GM12878 (cell line): ENCODE data around the gene PHB1. TPM values are rescaled to one million over a fixed set of nuclear protein-coding genes. Genes with fewer than 3 reads are reported as not detected.

Source experiments
- ATAC-seq: fragments of 200-7000 bp; cut with Tn5 transposase; 3 replicates; pipeline ENCODE4 v1.9.1; 2020; ENCODE audit warnings: mild to moderate bottlenecking, moderate library complexity
- BruUV-seq: library from RNA; stranded (reverse); fragments of 400-500 nt; replicated peaks from 2 replicates; lab custom pipeline; 2021; lab: Mats Ljungman, UMichigan
- CTCF ChIA-PET: fragments of 300-600 bp; sonication (Branson Sonifier 250); formaldehyde crosslinking; extraction: SDS; loops from one replicate; lab custom pipeline; 2021; ENCODE audit warnings: inconsistent platforms; lab: Yijun Ruan, JAX
- POLR2A ChIA-PET: fragments of 350-600 bp; formaldehyde crosslinking; extraction: SDS; loops from one replicate; lab custom pipeline; 2021; ENCODE audit warnings: inconsistent platforms; lab: Charles Lee
- RAD21 ChIA-PET: fragments of 300-600 bp; sonication (Branson Sonifier 250); formaldehyde crosslinking; loops from one replicate; lab custom pipeline; 2023; ENCODE audit warnings: antibody characterized with exemption; ENCODE audit not compliant: unreplicated experiment; lab: Charles Lee
- SMC1A ChIA-PET: fragments of 300-600 bp; sonication (Branson Sonifier 250); formaldehyde crosslinking; loops from one replicate; lab custom pipeline; 2023; ENCODE audit not compliant: unreplicated experiment, uncharacterized antibody; lab: Charles Lee
- DNase-seq: peaks from one replicate; pipeline ENCODE4 v3.0.0-alpha.2; 2011; ENCODE audit warnings: low read depth, low spot score
- FAIRE-seq: peaks from 3 replicates; lab custom pipeline; 2011; peaks lifted over from hg19 to GRCh38; lab: Jason Lieb, UNC
- H2AFZ ChIP-seq: 2 replicates; pipeline ENCODE4 v1.6.0; 2011; ENCODE audit warnings: low read depth, low read length, control low read depth; ENCODE audit not compliant: control insufficient read depth
- H3K27ac ChIP-seq: 2 replicates; pipeline ENCODE4 v1.5.1; 2011; ENCODE audit warnings: control low read depth; ENCODE audit not compliant: control insufficient read depth, insufficient read depth
- H3K27me3 ChIP-seq, 2 experiments: replicated peaks in 1 of 2; 2 replicates each; pipeline versions ENCODE4 v1.6.0 to v1.6.1; 2011; ENCODE audit warnings: low read length in 1 of 2; ENCODE audit not compliant: control insufficient read depth in 2 of 2, insufficient read depth in 2 of 2
- H3K36me3 ChIP-seq, 2 experiments: 2 replicates each; pipeline ENCODE4 v1.5.1; 2011; ENCODE audit warnings: low read length in 1 of 2; ENCODE audit not compliant: control insufficient read depth in 2 of 2, insufficient read depth in 2 of 2
- H3K4me1 ChIP-seq: 2 replicates; pipeline ENCODE4 v1.6.1; 2011; ENCODE audit warnings: mild to moderate bottlenecking, low read length, moderate library complexity, mixed read lengths; ENCODE audit not compliant: control insufficient read depth, insufficient read depth
- H3K4me2 ChIP-seq: 2 replicates; pipeline ENCODE4 v1.6.0; 2011; ENCODE audit warnings: control low read depth; ENCODE audit not compliant: control insufficient read depth, insufficient read depth
- H3K4me3 ChIP-seq: fragments of 200-600 bp; sonication (generic); 2 replicates; pipeline ENCODE4 v1.5.1; 2016
- H3K79me2 ChIP-seq: 2 replicates; pipeline ENCODE4 v1.6.0; 2011; ENCODE audit warnings: low read length; ENCODE audit not compliant: control insufficient read depth, insufficient read depth
- H3K9ac ChIP-seq: 2 replicates; pipeline ENCODE4 v1.8.0; 2011; ENCODE audit warnings: low read length, control low read depth, mixed read lengths; ENCODE audit not compliant: control insufficient read depth, insufficient read depth
- H3K9me3 ChIP-seq: replicated peaks from 3 replicates; pipeline ENCODE4 v1.5.1; 2011; ENCODE audit warnings: mild to moderate bottlenecking, low read length; ENCODE audit not compliant: control insufficient read depth, insufficient read depth
- H4K20me1 ChIP-seq: 2 replicates; pipeline ENCODE4 v1.6.0; 2011; ENCODE audit not compliant: control insufficient read depth, insufficient read depth
- ATF7 ChIP-seq: fragments of 450-650 bp; IDR thresholded peaks from 2 replicates; pipeline ENCODE4 v1.6.1; 2016; ENCODE audit warnings: low read depth, mild to moderate bottlenecking
- FOXM1 ChIP-seq: IDR thresholded peaks from 2 replicates; pipeline ENCODE4 v1.6.1; 2012; ENCODE audit warnings: low read depth, mild to moderate bottlenecking, inconsistent platforms, low read length, moderate library complexity
- MEF2A ChIP-seq: IDR thresholded peaks from 2 replicates; pipeline ENCODE4 v1.6.1; 2011; ENCODE audit warnings: low read depth, mild to moderate bottlenecking, low read length, moderate library complexity; ENCODE audit not compliant: insufficient read depth
- MXI1 ChIP-seq: fragments of 150-350 bp; IDR thresholded peaks from 2 replicates; pipeline ENCODE4 v1.6.1; 2011; ENCODE audit warnings: low read depth, mild to moderate bottlenecking, inconsistent platforms, low read length, improper control_type of control experiment
- PAX5 ChIP-seq: IDR thresholded peaks from 2 replicates; pipeline ENCODE4 v1.6.1; 2011; ENCODE audit warnings: low read depth, low read length, borderline replicate concordance
- PML ChIP-seq: IDR thresholded peaks from 2 replicates; pipeline ENCODE4 v1.6.1; 2012; ENCODE audit warnings: low read length, inconsistent platforms
- RCOR1 ChIP-seq: conservative IDR thresholded peaks from 2 replicates; pipeline ENCODE4 v1.6.1; 2012; ENCODE audit warnings: low read depth, low read length, improper control_type of control experiment
- SREBF1 ChIP-seq: IDR thresholded peaks from 2 replicates; pipeline ENCODE4 v1.6.1; 2012; ENCODE audit warnings: mild to moderate bottlenecking, low read length
- SRF ChIP-seq, 2 experiments: IDR thresholded peaks; 2 replicates each; pipeline ENCODE4 v1.6.1; 2011; ENCODE audit warnings: low read depth in 2 of 2, low read length in 2 of 2, mild to moderate bottlenecking in 1 of 2, moderate library complexity in 1 of 2
- SUZ12 ChIP-seq: fragments of 200-600 bp; sonication (generic); IDR thresholded peaks from one replicate; pipeline ENCODE4 v1.6.1; 2018; ENCODE audit warnings: antibody characterized with exemption, mild to moderate bottlenecking; ENCODE audit not compliant: unreplicated experiment
- TARDBP ChIP-seq: IDR thresholded peaks from 2 replicates; pipeline ENCODE4 v1.6.1; 2016; ENCODE audit warnings: borderline replicate concordance
- WGBS: methylation state at CpG from one replicate; pipeline ENCODE4 v1.1.6; 2016; ENCODE audit warnings: low lambda C conversion rate; ENCODE audit not compliant: insufficient replicate concordance, insufficient coverage; ENCODE audit errors: missing lambda C conversion rate; 5-methylcytosine and 5-hydroxymethylcytosine counted together
- in situ Hi-C: fragments of 300-500 bp; cut with MboI; formaldehyde crosslinking; loops from 9 replicates; pipeline ENCODE4 v1.14.3; 2018; ENCODE audit warnings: mixed read lengths
- intact Hi-C: fragments of 100-400 bp; cut with micrococcal nuclease; formaldehyde crosslinking; loops from one replicate; pipeline ENCODE4 v1.14.2; 2022; ENCODE audit not compliant: unreplicated experiment
- polyA plus RNA-seq, 11 experiments: library from polyadenylated mRNA; depleted of rRNA in 4 of 11; unstranded in 6 of 11; stranded (reverse) in 5 of 11; fragments of >200 nt; fragmentation: Nextera tagmentation in 4 of 11; fragmentation: Illumina TruSeq in 1 of 11; extraction: Ambion mirVana in 4 of 11; extraction: Trizol in 1 of 11; gene quantifications; 1 replicate in 1 of 11; 2 replicates in 10 of 11; pipeline versions ENCODE4 v1.2.1 to v1.2.3, GENCODE V29; 2011 to 2016; ENCODE audit warnings: inconsistent platforms in 2 of 11, missing spikeins in 2 of 11, low read depth in 1 of 11
- total RNA-seq, 4 experiments: library from RNA; depleted of rRNA in 3 of 4; stranded (reverse); fragments of >200 nt in 3 of 4; fragmentation: Illumina TruSeq in 1 of 4; extraction: Trizol in 1 of 4; gene quantifications; 2 replicates each; pipeline versions ENCODE4 v1.2.1 to v1.2.3, GENCODE V29; 2013 to 2021
- TF ChIP-seq, protein P1 (sequence below): fragments of 450-650 bp; IDR thresholded peaks from 2 replicates; pipeline ENCODE4 v1.6.1; 2016; ENCODE audit warnings: mild to moderate bottlenecking
- TF ChIP-seq, protein P2 (sequence below): IDR thresholded peaks from 2 replicates; pipeline ENCODE4 v1.6.1; 2012; ENCODE audit warnings: low read depth, low read length, improper control_type of control experiment
- TF ChIP-seq, protein P3 (sequence below): IDR thresholded peaks from 2 replicates; pipeline ENCODE4 v1.6.1; 2012; ENCODE audit warnings: improper control_type of control experiment, low read depth, low read length; ENCODE audit not compliant: insufficient replicate concordance

The PHB1 gene
- total and polyA plus RNA-seq, 10 of the 15 experiments (the other 5 are each of a cell fraction or from before 2014, with no cell fraction given) = 117 to 466 (median 248) TPM

DNA sequence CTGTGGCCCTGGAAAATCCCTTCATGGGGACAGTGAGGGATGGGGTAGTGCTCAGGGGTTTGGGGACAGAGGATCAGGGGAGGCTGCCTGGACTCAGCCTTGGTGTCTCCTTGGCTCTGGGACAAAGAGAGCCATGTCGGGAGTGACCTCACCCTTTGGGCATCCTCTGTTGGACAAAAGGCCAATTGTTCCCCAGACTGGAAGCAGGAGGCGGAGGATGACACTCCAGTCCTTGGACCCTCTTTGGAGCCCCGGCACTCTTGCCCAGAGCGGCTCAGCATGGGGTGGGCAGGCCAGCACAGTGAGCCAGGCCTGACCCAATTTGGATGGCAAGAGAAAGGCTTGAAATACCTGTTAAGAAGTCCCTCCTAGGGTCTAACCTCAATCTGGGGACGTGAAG lies 39.4 kb upstream of the PHB1 start:
- TF ChIP-seq PML (no peak), TARDBP (no peak), ATF7 (no peak), MXI1 (no peak), MEF2A (no peak), SUZ12 (no peak), SRF (IDR thresholded peaks at IDR 0.05; ENCODE audit: low read depth in 2 of 2, low read length in 2 of 2) (no peak), SREBF1 (no peak), FOXM1 (no peak), PAX5 (no peak), RCOR1 (no peak)
- TF ChIP-seq, protein P1, sequence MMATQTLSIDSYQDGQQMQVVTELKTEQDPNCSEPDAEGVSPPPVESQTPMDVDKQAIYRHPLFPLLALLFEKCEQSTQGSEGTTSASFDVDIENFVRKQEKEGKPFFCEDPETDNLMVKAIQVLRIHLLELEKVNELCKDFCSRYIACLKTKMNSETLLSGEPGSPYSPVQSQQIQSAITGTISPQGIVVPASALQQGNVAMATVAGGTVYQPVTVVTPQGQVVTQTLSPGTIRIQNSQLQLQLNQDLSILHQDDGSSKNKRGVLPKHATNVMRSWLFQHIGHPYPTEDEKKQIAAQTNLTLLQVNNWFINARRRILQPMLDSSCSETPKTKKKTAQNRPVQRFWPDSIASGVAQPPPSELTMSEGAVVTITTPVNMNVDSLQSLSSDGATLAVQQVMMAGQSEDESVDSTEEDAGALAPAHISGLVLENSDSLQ = no peak
- TF ChIP-seq, protein P2, sequence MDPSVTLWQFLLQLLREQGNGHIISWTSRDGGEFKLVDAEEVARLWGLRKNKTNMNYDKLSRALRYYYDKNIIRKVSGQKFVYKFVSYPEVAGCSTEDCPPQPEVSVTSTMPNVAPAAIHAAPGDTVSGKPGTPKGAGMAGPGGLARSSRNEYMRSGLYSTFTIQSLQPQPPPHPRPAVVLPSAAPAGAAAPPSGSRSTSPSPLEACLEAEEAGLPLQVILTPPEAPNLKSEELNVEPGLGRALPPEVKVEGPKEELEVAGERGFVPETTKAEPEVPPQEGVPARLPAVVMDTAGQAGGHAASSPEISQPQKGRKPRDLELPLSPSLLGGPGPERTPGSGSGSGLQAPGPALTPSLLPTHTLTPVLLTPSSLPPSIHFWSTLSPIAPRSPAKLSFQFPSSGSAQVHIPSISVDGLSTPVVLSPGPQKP = no peak
- TF ChIP-seq, protein P3, sequence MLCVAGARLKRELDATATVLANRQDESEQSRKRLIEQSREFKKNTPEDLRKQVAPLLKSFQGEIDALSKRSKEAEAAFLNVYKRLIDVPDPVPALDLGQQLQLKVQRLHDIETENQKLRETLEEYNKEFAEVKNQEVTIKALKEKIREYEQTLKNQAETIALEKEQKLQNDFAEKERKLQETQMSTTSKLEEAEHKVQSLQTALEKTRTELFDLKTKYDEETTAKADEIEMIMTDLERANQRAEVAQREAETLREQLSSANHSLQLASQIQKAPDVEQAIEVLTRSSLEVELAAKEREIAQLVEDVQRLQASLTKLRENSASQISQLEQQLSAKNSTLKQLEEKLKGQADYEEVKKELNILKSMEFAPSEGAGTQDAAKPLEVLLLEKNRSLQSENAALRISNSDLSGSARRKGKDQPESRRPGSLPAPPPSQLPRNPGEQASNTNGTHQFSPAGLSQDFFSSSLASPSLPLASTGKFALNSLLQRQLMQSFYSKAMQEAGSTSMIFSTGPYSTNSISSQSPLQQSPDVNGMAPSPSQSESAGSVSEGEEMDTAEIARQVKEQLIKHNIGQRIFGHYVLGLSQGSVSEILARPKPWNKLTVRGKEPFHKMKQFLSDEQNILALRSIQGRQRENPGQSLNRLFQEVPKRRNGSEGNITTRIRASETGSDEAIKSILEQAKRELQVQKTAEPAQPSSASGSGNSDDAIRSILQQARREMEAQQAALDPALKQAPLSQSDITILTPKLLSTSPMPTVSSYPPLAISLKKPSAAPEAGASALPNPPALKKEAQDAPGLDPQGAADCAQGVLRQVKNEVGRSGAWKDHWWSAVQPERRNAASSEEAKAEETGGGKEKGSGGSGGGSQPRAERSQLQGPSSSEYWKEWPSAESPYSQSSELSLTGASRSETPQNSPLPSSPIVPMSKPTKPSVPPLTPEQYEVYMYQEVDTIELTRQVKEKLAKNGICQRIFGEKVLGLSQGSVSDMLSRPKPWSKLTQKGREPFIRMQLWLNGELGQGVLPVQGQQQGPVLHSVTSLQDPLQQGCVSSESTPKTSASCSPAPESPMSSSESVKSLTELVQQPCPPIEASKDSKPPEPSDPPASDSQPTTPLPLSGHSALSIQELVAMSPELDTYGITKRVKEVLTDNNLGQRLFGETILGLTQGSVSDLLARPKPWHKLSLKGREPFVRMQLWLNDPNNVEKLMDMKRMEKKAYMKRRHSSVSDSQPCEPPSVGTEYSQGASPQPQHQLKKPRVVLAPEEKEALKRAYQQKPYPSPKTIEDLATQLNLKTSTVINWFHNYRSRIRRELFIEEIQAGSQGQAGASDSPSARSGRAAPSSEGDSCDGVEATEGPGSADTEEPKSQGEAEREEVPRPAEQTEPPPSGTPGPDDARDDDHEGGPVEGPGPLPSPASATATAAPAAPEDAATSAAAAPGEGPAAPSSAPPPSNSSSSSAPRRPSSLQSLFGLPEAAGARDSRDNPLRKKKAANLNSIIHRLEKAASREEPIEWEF = no peak
- POLR2A ChIA-PET = no interaction called here
- no peak overlapping the region for H3K4me3 ChIP-seq

More for the DNA sequence above, 39.4 kb upstream of the PHB1 start:
- H2AFZ ChIP-seq = no peak overlapping the region
- no peaks in the 10 kb centered on the region for H4K20me1 ChIP-seq
- no peak overlapping the region for H3K27ac ChIP-seq
- FAIRE-seq (no peak), DNase-seq (no peak), ATAC-seq (no peak)
- intact Hi-C loops (no loop called here), in situ Hi-C loops (no loop called here)
- no peaks in the 10 kb centered on the region for H3K36me3 ChIP-seq
- CTCF ChIA-PET = interaction anchor here (1.0 kb wide), 1 partner anchor 102 kb away, joined by 3 read pairs; no protein-coding TSS in a partner anchor
- no peak overlapping the region for H3K9ac ChIP-seq
- SMC1A ChIA-PET = interaction anchor here (1.2 kb wide), 1 partner anchor 10 kb away, joined by 3 read pairs; no protein-coding TSS in a partner anchor
- no TSS peak for BruUV-seq
- RAD21 ChIA-PET = no interaction called here
- no peaks in the 10 kb centered on the region for H3K4me1 ChIP-seq
- H3K27me3 ChIP-seq = peaks cover 3 to 4% of the 10 kb centered on the region in 2 experiments; a peak in 2 of 4 replicates
- WGBS = 7% methylated on average over 5 of the region's 5 CpGs
- H3K4me2 ChIP-seq = no peak overlapping the region
- no peaks in the 10 kb centered on the region for H3K79me2 ChIP-seq
- H3K9me3 ChIP-seq = no peaks in the 10 kb centered on the region
